HepG2 (cell line): ENCODE data around the gene ZMYND12. TPM values are rescaled to one million over a fixed set of nuclear protein-coding genes. Genes with fewer than 3 reads are reported as not detected.

Experiments
- ATF3 ChIP-seq: sonication (generic); formaldehyde crosslinking; IDR thresholded peaks from 2 replicates; pipeline ENCODE4 v1.4.0; 2020; ENCODE audit warnings: missing genetic modification reagents
- E2F2 ChIP-seq: sonication (generic); formaldehyde crosslinking; IDR thresholded peaks from 2 replicates; pipeline ENCODE4 v1.4.0; 2020; ENCODE audit warnings: missing genetic modification reagents, borderline replicate concordance
- FLYWCH1 ChIP-seq: sonication (generic); formaldehyde crosslinking; IDR thresholded peaks from 2 replicates; pipeline ENCODE4 v1.8.1; 2023; ENCODE audit warnings: mild to moderate bottlenecking, missing genetic modification reagents
- KDM5A ChIP-seq: fragments of 200-600 bp; sonication (generic); IDR thresholded peaks from 2 replicates; pipeline ENCODE4 v1.7.0; 2018; ENCODE audit warnings: antibody characterized with exemption, mild to moderate bottlenecking, low read length, borderline replicate concordance
- KDM5B ChIP-seq: sonication (generic); formaldehyde crosslinking; IDR thresholded peaks from 2 replicates; pipeline ENCODE4 v1.4.0; 2020; ENCODE audit warnings: missing genetic modification reagents, mild to moderate bottlenecking, borderline replicate concordance
- NFYB ChIP-seq: sonication (generic); formaldehyde crosslinking; IDR thresholded peaks from 2 replicates; pipeline ENCODE4 v1.4.0; 2020; ENCODE audit warnings: missing genetic modification reagents
- POLR2AphosphoS5 ChIP-seq: IDR thresholded peaks from 2 replicates; pipeline ENCODE4 v1.6.1; 2012; ENCODE audit warnings: low read depth, low read length
- POLR2G ChIP-seq: fragments of 200-400 bp; formaldehyde crosslinking; IDR thresholded peaks from 2 replicates; pipeline ENCODE4 v1.6.1; 2018; ENCODE audit warnings: mild to moderate bottlenecking, low read depth, low read length, moderate library complexity
- RFXAP ChIP-seq: sonication (generic); formaldehyde crosslinking; IDR thresholded peaks from 2 replicates; pipeline ENCODE4 v1.4.0; 2020; ENCODE audit warnings: missing genetic modification reagents, borderline replicate concordance
- RORA ChIP-seq: sonication (generic); formaldehyde crosslinking; IDR thresholded peaks from 2 replicates; pipeline ENCODE4 v1.5.0; 2020; ENCODE audit warnings: mild to moderate bottlenecking, missing genetic modification reagents, moderate library complexity
- RXRB ChIP-seq: IDR thresholded peaks from 2 replicates; pipeline ENCODE4 v1.6.1; 2016; ENCODE audit warnings: borderline replicate concordance, missing genetic modification reagents, missing compliant biosample characterization
- SALL2 ChIP-seq: sonication (generic); formaldehyde crosslinking; IDR thresholded peaks from 2 replicates; pipeline ENCODE4 v1.8.1; 2023; ENCODE audit warnings: mild to moderate bottlenecking, missing genetic modification reagents, inconsistent platforms
- SP5 ChIP-seq: IDR thresholded peaks from 2 replicates; pipeline ENCODE4 v1.6.1; 2016; ENCODE audit warnings: low read depth, borderline replicate concordance
- USF2 ChIP-seq, 2 experiments: sonication (generic) in 1 of 2; formaldehyde crosslinking in 1 of 2; IDR thresholded peaks; 2 replicates each; pipeline versions ENCODE4 v1.5.1 to v1.6.1; 2011 to 2020; ENCODE audit warnings: borderline replicate concordance in 1 of 2, low read depth in 1 of 2, low read length in 1 of 2, mild to moderate bottlenecking in 1 of 2, missing genetic modification reagents in 1 of 2, moderate library complexity in 1 of 2
- XRCC5 ChIP-seq: fragments of 200-400 bp; formaldehyde crosslinking; optimal IDR thresholded peaks from 2 replicates; pipeline ENCODE3; 2017; ENCODE audit warnings: mild to moderate bottlenecking, low read length
- ZFP36L2 ChIP-seq: sonication (generic); formaldehyde crosslinking; IDR thresholded peaks from 2 replicates; pipeline ENCODE4 v1.4.0; 2020; ENCODE audit warnings: missing genetic modification reagents
- ZMAT3 ChIP-seq: sonication (generic); formaldehyde crosslinking; conservative IDR thresholded peaks from 2 replicates; pipeline ENCODE4 v1.7.0; 2021; ENCODE audit warnings: missing genetic modification reagents
- ZNF225 ChIP-seq: sonication (generic); formaldehyde crosslinking; IDR thresholded peaks from 2 replicates; pipeline ENCODE4 v1.4.0; 2020; ENCODE audit warnings: mild to moderate bottlenecking, missing genetic modification reagents
- ZNF264 ChIP-seq: sonication (generic); formaldehyde crosslinking; IDR thresholded peaks from 2 replicates; pipeline ENCODE4 v1.4.0; 2020; ENCODE audit warnings: missing genetic modification reagents
- ZNF292 ChIP-seq: sonication (generic); formaldehyde crosslinking; IDR thresholded peaks from 2 replicates; pipeline ENCODE4 v1.8.1; 2022; ENCODE audit warnings: mild to moderate bottlenecking, low read depth, missing genetic modification reagents, borderline replicate concordance
- ZNF501 ChIP-seq: sonication (generic); formaldehyde crosslinking; IDR thresholded peaks from 2 replicates; pipeline ENCODE4 v1.5.1; 2020; ENCODE audit warnings: mild to moderate bottlenecking, moderate library complexity, missing genetic modification reagents
- ZNF740 ChIP-seq: sonication (generic); formaldehyde crosslinking; IDR thresholded peaks from 2 replicates; pipeline ENCODE4 v1.4.0; 2020; ENCODE audit warnings: missing genetic modification reagents
- polyA plus RNA-seq, 8 experiments: library from polyadenylated mRNA; depleted of rRNA in 3 of 8; stranded (reverse) in 7 of 8; unstranded in 1 of 8; fragments of >200 nt; fragmentation: Illumina TruSeq in 4 of 8; extraction: Trizol in 4 of 8; gene quantifications; 2 replicates each; pipeline versions ENCODE4 v1.2.1 to v1.2.3, GENCODE V29; 2011 to 2016; ENCODE audit warnings: low read depth in 4 of 8, missing spikeins in 1 of 8, mixed read lengths in 1 of 8; ENCODE audit not compliant: insufficient read depth in 1 of 8
- total RNA-seq, 5 experiments: library from RNA; depleted of rRNA; stranded (reverse); fragments of >200 nt; fragmentation: Illumina TruSeq; extraction: Trizol; gene quantifications; 2 replicates each; pipeline ENCODE4 v1.2.3, GENCODE V29; 2016; ENCODE audit warnings: low read depth in 1 of 5
- TF ChIP-seq, protein P1 (sequence below): IDR thresholded peaks from 2 replicates; pipeline ENCODE4 v1.6.1; 2016; ENCODE audit warnings: missing biosample characterization, missing genetic modification reagents, low read depth

ZMYND12 gene
- total and polyA plus RNA-seq, 2 of the 13 experiments (the other 11 are each of a cell fraction or from before 2014, with no cell fraction given), result 0.13 to 0.71 TPM

GRCh38 chr1:42462828-42463763, 7.3 kb upstream of the ZMYND12 start, which contains the start of gene CCDC30 (continued):
- TF ChIP-seq, protein P1, sequence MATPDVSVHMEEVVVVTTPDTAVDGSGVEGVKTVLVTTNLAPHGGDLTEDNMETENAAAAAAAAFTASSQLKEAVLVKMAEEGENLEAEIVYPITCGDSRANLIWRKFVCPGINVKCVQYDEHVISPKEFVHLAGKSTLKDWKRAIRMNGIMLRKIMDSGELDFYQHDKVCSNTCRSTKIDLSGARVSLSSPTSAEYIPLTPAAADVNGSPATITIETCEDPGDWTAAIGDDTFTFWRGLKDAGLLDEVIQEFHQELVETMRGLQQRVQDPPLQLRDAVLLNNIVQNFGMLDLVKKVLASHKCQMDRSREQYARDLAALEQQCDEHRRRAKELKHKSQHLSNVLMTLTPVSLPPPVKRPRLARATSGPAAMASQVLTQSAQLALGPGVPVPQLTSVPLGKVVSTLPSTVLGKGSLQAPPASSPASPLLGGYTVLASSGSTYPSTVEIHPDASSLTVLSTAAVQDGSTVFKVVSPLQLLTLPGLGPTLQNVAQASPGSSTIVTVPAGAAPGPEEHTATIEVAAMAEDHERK (CRISPR knock-in tag), result peak; percentile 86
- TF ChIP-seq SP5, result peak; percentile 83; the same call in 1 of the 2 replicates
- peak; percentile 56; the same call in 1 of the 2 replicates for TF ChIP-seq KDM5A
- TF ChIP-seq ZFP36L2 (CRISPR knock-in tag), result no peak
- TF ChIP-seq ZNF740, result no peak
- no peak for TF ChIP-seq RORA (CRISPR knock-in tag)
- peak; percentile 37; the same call in 1 of the 2 replicates for TF ChIP-seq KDM5B (CRISPR knock-in tag)
- no peak for TF ChIP-seq RXRB (CRISPR knock-in tag)
- TF ChIP-seq E2F2, result no peak
- peak; percentile 71 for TF ChIP-seq XRCC5
- no peak for TF ChIP-seq ZNF225 (CRISPR knock-in tag)
- no peak for TF ChIP-seq ZMAT3 (CRISPR knock-in tag)
- no peak for TF ChIP-seq SALL2
- peak; percentile 45; the same call in 1 of the 2 replicates for TF ChIP-seq POLR2G
- no peak for TF ChIP-seq FLYWCH1 (CRISPR knock-in tag)
- peak; percentile 2; the same call in 1 of the 2 replicates for TF ChIP-seq ZNF264
- TF ChIP-seq ATF3 (CRISPR knock-in tag), result no peak
- peak; percentile 85 for TF ChIP-seq NFYB (CRISPR knock-in tag)
- TF ChIP-seq ZNF501 (CRISPR knock-in tag), result peak; percentile 48; the same call in 1 of the 2 replicates
- TF ChIP-seq POLR2AphosphoS5, result no peak
- 0 out of 2 replicates have a peak, but pooled peaks have one; percentile 29 for TF ChIP-seq ZNF292 (CRISPR knock-in tag)
- TF ChIP-seq RFXAP (CRISPR knock-in tag), result peak; percentile 76
- no peak for TF ChIP-seq USF2 (IDR thresholded peaks at IDR 0.05; ENCODE audit: low read depth, low read length)
- TF ChIP-seq USF2 (CRISPR knock-in tag; IDR thresholded peaks at IDR 0.05; ENCODE audit: borderline replicate concordance), result no peak
